AG08395 (cell line): ENCODE data around the gene PACSIN2.
"Not testable (repeated sequence)": the region's sequence is repeated elsewhere in the genome, so short reads cannot be mapped to it uniquely, and the experiment has no call there.

ENCODE experiments used
- DNase-seq: peaks from one replicate; pipeline ENCODE4 v3.0.0; 2012; ENCODE audit warnings: mixed read lengths, low spot score

PACSIN2 gene

GRCh38 chr22:42991010-42991651 lies 23.8 kb downstream of the PACSIN2 start:
- peak; percentile 72 for DNase-seq

- DNase-seq, result peak; percentile 89
Measured at GRCh38 chr22:42990131-42990838, 24.7 kb downstream of the PACSIN2 start.

GRCh38 chr22:42986115-42986514 lies 28.8 kb downstream of the PACSIN2 start:
- DNase-seq, result no peak

GRCh38 chr22:42985531-42985905 lies 29.4 kb downstream of the PACSIN2 start:
- DNase-seq, result no peak

GRCh38 chr22:42984814-42985530 lies 30.0 kb downstream of the PACSIN2 start:
- no peak for DNase-seq

GRCh38 chr22:42984397-42984796 lies 30.6 kb downstream of the PACSIN2 start:
- no peak for DNase-seq

- DNase-seq, result no peak
Measured at GRCh38 chr22:42983470-42983869, 31.5 kb downstream of the PACSIN2 start.

- no peak for DNase-seq
Measured at GRCh38 chr22:42979606-42980005, 35.3 kb downstream of the PACSIN2 start.

GRCh38 chr22:42978453-42979103 lies 36.4 kb downstream of the PACSIN2 start:
- peak; percentile 59 for DNase-seq

- no peak for DNase-seq
Measured at GRCh38 chr22:42977569-42977968, 37.4 kb downstream of the PACSIN2 start.

- no peak for DNase-seq
Measured at GRCh38 chr22:42976217-42976933, 38.6 kb downstream of the PACSIN2 start.

GRCh38 chr22:42974223-42974622 lies 40.7 kb downstream of the PACSIN2 start:
- no peak for DNase-seq

- DNase-seq, result no peak
Measured at GRCh38 chr22:42973536-42973881, 41.4 kb downstream of the PACSIN2 start.

- no peak for DNase-seq
Measured at GRCh38 chr22:42972649-42973535, 42.1 kb downstream of the PACSIN2 start.

GRCh38 chr22:42971473-42971860 lies 43.5 kb downstream of the PACSIN2 start:
- not testable (repeated sequence) for DNase-seq

- no peak for DNase-seq
Measured at GRCh38 chr22:42970029-42970428, 44.9 kb downstream of the PACSIN2 start.

GRCh38 chr22:42969348-42969975 lies 45.5 kb downstream of the PACSIN2 start:
- DNase-seq, result peak; percentile 71

- peak; percentile 73 for DNase-seq
Measured at GRCh38 chr22:42967933-42968332, 47.0 kb downstream of the PACSIN2 start.

- DNase-seq, result no peak
Measured at GRCh38 chr22:42967005-42967404, 47.9 kb downstream of the PACSIN2 start.

GRCh38 chr22:42966497-42966896 lies 48.5 kb downstream of the PACSIN2 start:
- no peak for DNase-seq
